HepG2 (cell line): ENCODE measurements around the gene CDC6. TPM values are rescaled to one million over a fixed set of nuclear protein-coding genes. Genes with fewer than 3 reads are reported as not detected.

ENCODE experiments used
- ADNP ChIP-seq: sonication (generic); formaldehyde crosslinking; IDR thresholded peaks from 2 replicates; pipeline ENCODE4 v1.4.0; 2020; ENCODE audit warnings: missing genetic modification reagents
- AGO1 ChIP-seq: fragments of 200-400 bp; formaldehyde crosslinking; IDR thresholded peaks from 2 replicates; pipeline ENCODE4 v1.6.1; 2017; ENCODE audit warnings: mild to moderate bottlenecking, low read depth, low read length, moderate library complexity; ENCODE audit not compliant: poor library complexity, severe bottlenecking
- AKAP8 ChIP-seq: sonication (generic); formaldehyde crosslinking; IDR thresholded peaks from 2 replicates; pipeline ENCODE4 v1.5.1; 2020; ENCODE audit warnings: mild to moderate bottlenecking, missing genetic modification reagents
- HIC2 ChIP-seq: sonication (generic); formaldehyde crosslinking; IDR thresholded peaks from 2 replicates; pipeline ENCODE4 v1.9.0; 2022; ENCODE audit warnings: low read depth, missing genetic modification reagents
- MLX ChIP-seq: IDR thresholded peaks from 2 replicates; pipeline ENCODE4 v1.6.1; 2016
- NR2C2 ChIP-seq: sonication (generic); formaldehyde crosslinking; IDR thresholded peaks from 2 replicates; pipeline ENCODE4 v1.4.0; 2020; ENCODE audit warnings: missing genetic modification reagents, mild to moderate bottlenecking, moderate library complexity, borderline replicate concordance
- PRDM15 ChIP-seq: sonication (generic); formaldehyde crosslinking; IDR thresholded peaks from 2 replicates; pipeline ENCODE4 v1.4.0; 2020; ENCODE audit warnings: missing genetic modification reagents
- REXO4 ChIP-seq: sonication (generic); formaldehyde crosslinking; IDR thresholded peaks from 2 replicates; pipeline ENCODE4 v1.8.0; 2022; ENCODE audit warnings: missing genetic modification reagents, mild to moderate bottlenecking, borderline replicate concordance
- TEAD2 ChIP-seq: sonication (generic); formaldehyde crosslinking; IDR thresholded peaks from 2 replicates; pipeline ENCODE4 v1.9.0; 2021; ENCODE audit warnings: missing genetic modification reagents
- ZBED4 ChIP-seq: sonication (generic); formaldehyde crosslinking; IDR thresholded peaks from 2 replicates; pipeline ENCODE4 v1.4.0; 2020; ENCODE audit warnings: missing genetic modification reagents, borderline replicate concordance
- ZNF136 ChIP-seq: sonication (generic); formaldehyde crosslinking; IDR thresholded peaks from 2 replicates; pipeline ENCODE4 v1.8.1; 2022; ENCODE audit warnings: low read depth, mild to moderate bottlenecking, moderate library complexity, missing genetic modification reagents
- ZNF33A ChIP-seq: sonication (generic); formaldehyde crosslinking; IDR thresholded peaks from 2 replicates; pipeline ENCODE4 v1.5.1; 2020; ENCODE audit warnings: missing genetic modification reagents, mild to moderate bottlenecking, moderate library complexity, borderline replicate concordance
- ZNF343 ChIP-seq: sonication (generic); formaldehyde crosslinking; IDR thresholded peaks from 2 replicates; pipeline ENCODE4 v1.4.0; 2020; ENCODE audit warnings: mild to moderate bottlenecking, missing genetic modification reagents
- ZNF383 ChIP-seq: sonication (generic); formaldehyde crosslinking; IDR thresholded peaks from 2 replicates; pipeline ENCODE4 v1.4.0; 2020; ENCODE audit warnings: missing genetic modification reagents, mild to moderate bottlenecking, borderline replicate concordance
- ZNF484 ChIP-seq: sonication (generic); formaldehyde crosslinking; IDR thresholded peaks from 2 replicates; pipeline ENCODE4 v1.5.1; 2020; ENCODE audit warnings: mild to moderate bottlenecking, low read depth, missing genetic modification reagents, borderline replicate concordance
- ZNF639 ChIP-seq: conservative IDR thresholded peaks from 2 replicates; pipeline ENCODE4 v1.6.1; 2018; ENCODE audit warnings: missing genetic modification reagents
- ZNF709 ChIP-seq: sonication (generic); formaldehyde crosslinking; IDR thresholded peaks from 2 replicates; pipeline ENCODE4 v1.5.0; 2020; ENCODE audit warnings: mild to moderate bottlenecking, missing genetic modification reagents
- polyA plus RNA-seq, 8 experiments: library from polyadenylated mRNA; depleted of rRNA in 3 of 8; stranded (reverse) in 7 of 8; unstranded in 1 of 8; fragments of >200 nt; fragmentation: Illumina TruSeq in 4 of 8; extraction: Trizol in 4 of 8; gene quantifications; 2 replicates each; pipeline versions ENCODE4 v1.2.1 to v1.2.3, GENCODE V29; 2011 to 2016; ENCODE audit warnings: low read depth in 4 of 8, missing spikeins in 1 of 8, mixed read lengths in 1 of 8; ENCODE audit not compliant: insufficient read depth in 1 of 8
- total RNA-seq, 5 experiments: library from RNA; depleted of rRNA; stranded (reverse); fragments of >200 nt; fragmentation: Illumina TruSeq; extraction: Trizol; gene quantifications; 2 replicates each; pipeline ENCODE4 v1.2.3, GENCODE V29; 2016; ENCODE audit warnings: low read depth in 1 of 5

CDC6 gene
- total and polyA plus RNA-seq, 2 of the 13 experiments (the other 11 are each of a cell fraction or from before 2014, with no cell fraction given) = 17.4 to 114 TPM

- no peak for TF ChIP-seq REXO4 (CRISPR knock-in tag)
- no peak for TF ChIP-seq ZNF484 (CRISPR knock-in tag)
- no peak for TF ChIP-seq MLX (CRISPR knock-in tag)
- TF ChIP-seq AKAP8 = no peak
- no peak for TF ChIP-seq ZNF639 (CRISPR knock-in tag)
- TF ChIP-seq HIC2 (CRISPR knock-in tag) = peak; percentile 70
- TF ChIP-seq TEAD2 (CRISPR knock-in tag) = no peak
- no peak for TF ChIP-seq NR2C2 (CRISPR knock-in tag)
- TF ChIP-seq ZNF343 (CRISPR knock-in tag) = no peak
- no peak for TF ChIP-seq PRDM15
- no peak for TF ChIP-seq ADNP (CRISPR knock-in tag)
- no peak for TF ChIP-seq ZNF383 (CRISPR knock-in tag)
- TF ChIP-seq ZBED4 (CRISPR knock-in tag) = no peak
- no peak for TF ChIP-seq ZNF709 (CRISPR knock-in tag)
- peak; percentile 51 for TF ChIP-seq AGO1
- TF ChIP-seq ZNF33A = no peak
- no peak for TF ChIP-seq ZNF136 (CRISPR knock-in tag)
These were observed 44.3 kb downstream of the CDC6 start (continued) for GRCh38 chr17:40331743-40332641.
